Muscle layer of duodenum (tissue), 2 donors: ENCODE data around the gene SULT1E1.

Source experiments
- H3K27ac ChIP-seq: one replicate; pipeline ENCODE4 v1.7.0; 2013; ENCODE audit warnings: mild to moderate bottlenecking, low read length
- H3K27me3 ChIP-seq: one replicate; pipeline ENCODE4 v1.7.0; 2013; ENCODE audit warnings: low read depth, mild to moderate bottlenecking, control low read depth, low read length
- H3K36me3 ChIP-seq, 2 donors: one replicate each; pipeline ENCODE4 v1.7.0; 2013; ENCODE audit warnings: low read length in 2 of 2, control low read depth in 1 of 2, mild to moderate bottlenecking in 1 of 2; ENCODE audit not compliant: insufficient read depth in 2 of 2, control insufficient read depth in 1 of 2
- H3K4me1 ChIP-seq, 2 donors: one replicate each; pipeline ENCODE4 v1.7.0; 2013; ENCODE audit warnings: low read length in 2 of 2, mild to moderate bottlenecking in 2 of 2, control low read depth in 1 of 2, moderate library complexity in 1 of 2; ENCODE audit not compliant: insufficient read depth in 2 of 2, control insufficient read depth in 1 of 2
- H3K4me3 ChIP-seq, 2 donors: one replicate each; pipeline ENCODE4 v1.7.0; 2013; ENCODE audit warnings: low read length in 2 of 2, low read depth in 1 of 2, mild to moderate bottlenecking in 1 of 2
- H3K9me3 ChIP-seq, 2 donors: one replicate each; pipeline ENCODE4 v1.7.0; 2013; ENCODE audit warnings: low read length in 2 of 2, control low read depth in 1 of 2, mild to moderate bottlenecking in 1 of 2; ENCODE audit not compliant: control insufficient read depth in 1 of 2
- donor health status: healthy.

SULT1E1 gene

GRCh38 chr4:69860052-69860451 lies at the start of gene SULT1E1:
Gene SULT1E1 (minus strand): TSS chr4:69860145. CDS start chr4:69857644, 2,501 bp downstream.
- Histone ChIP-seq H3K27me3 (no peaks in the 10 kb centered on the region), H3K4me1 (no peaks in the 10 kb centered on the region), H3K27ac (no peak within 1 kb of the TSS), H3K9me3 (no peaks in the 10 kb centered on the region), H3K4me3 (peak within 1 kb of the TSS in 1 of 2 donors; percentile 47), H3K36me3 (no peaks in the 10 kb centered on the region)

- no peak overlapping the region for H3K4me3 ChIP-seq
- no peak overlapping the region for H3K27ac ChIP-seq
- H3K36me3 ChIP-seq, result no peaks in the 10 kb centered on the region
- H3K9me3 ChIP-seq, result no peaks in the 10 kb centered on the region
- H3K4me1 ChIP-seq, result no peaks in the 10 kb centered on the region
- H3K27me3 ChIP-seq, result no peaks in the 10 kb centered on the region
These were observed 49.2 kb upstream of the SULT1E1 start for GRCh38 chr4:69909195-69909594.

- Histone ChIP-seq H3K9me3 (no peaks in the 10 kb centered on the region), H3K36me3 (no peaks in the 10 kb centered on the region), H3K4me1 (no peaks in the 10 kb centered on the region), H3K4me3 (no peak overlapping the region), H3K27me3 (no peaks in the 10 kb centered on the region), H3K27ac (no peak overlapping the region)
These were observed 47.2 kb upstream of the SULT1E1 start for GRCh38 chr4:69907151-69907550.

GRCh38 chr4:69896530-69897116 lies 36.7 kb upstream of the SULT1E1 start:
- no peaks in the 10 kb centered on the region for H3K4me1 ChIP-seq
- no peaks in the 10 kb centered on the region for H3K9me3 ChIP-seq
- H3K36me3 ChIP-seq, result no peaks in the 10 kb centered on the region
- H3K27ac ChIP-seq, result no peak overlapping the region
- H3K27me3 ChIP-seq, result no peaks in the 10 kb centered on the region
- no peak overlapping the region for H3K4me3 ChIP-seq

- no peak overlapping the region for H3K27ac ChIP-seq
These were observed 34.8 kb upstream of the SULT1E1 start for GRCh38 chr4:69894721-69895120.

GRCh38 chr4:69894186-69894585 lies 34.2 kb upstream of the SULT1E1 start:
- H3K9me3 ChIP-seq, result no peaks in the 10 kb centered on the region
- H3K4me3 ChIP-seq, result no peak overlapping the region
- no peak overlapping the region for H3K27ac ChIP-seq
- H3K27me3 ChIP-seq, result no peaks in the 10 kb centered on the region
- no peaks in the 10 kb centered on the region for H3K4me1 ChIP-seq
- no peaks in the 10 kb centered on the region for H3K36me3 ChIP-seq

More at GRCh38 chr4:69894721-69895120, 34.8 kb upstream of the SULT1E1 start:
- no peaks in the 10 kb centered on the region for H3K36me3 ChIP-seq
- H3K9me3 ChIP-seq, result no peaks in the 10 kb centered on the region
- no peaks in the 10 kb centered on the region for H3K27me3 ChIP-seq
- no peak overlapping the region for H3K4me3 ChIP-seq
- H3K4me1 ChIP-seq, result no peaks in the 10 kb centered on the region

GRCh38 chr4:69888336-69888735 lies 28.4 kb upstream of the SULT1E1 start:
- Histone ChIP-seq H3K27me3 (no peaks in the 10 kb centered on the region), H3K36me3 (no peaks in the 10 kb centered on the region), H3K27ac (no peak overlapping the region), H3K4me1 (no peaks in the 10 kb centered on the region), H3K4me3 (no peak overlapping the region), H3K9me3 (no peaks in the 10 kb centered on the region)

GRCh38 chr4:69882150-69882549 lies 22.2 kb upstream of the SULT1E1 start:
- no peak overlapping the region for H3K27ac ChIP-seq
- no peaks in the 10 kb centered on the region for H3K9me3 ChIP-seq
- H3K36me3 ChIP-seq, result no peaks in the 10 kb centered on the region
- H3K27me3 ChIP-seq, result no peaks in the 10 kb centered on the region
- H3K4me3 ChIP-seq, result no peak overlapping the region
- no peaks in the 10 kb centered on the region for H3K4me1 ChIP-seq

- Histone ChIP-seq H3K27ac (no peak overlapping the region), H3K4me3 (no peak overlapping the region), H3K36me3 (no peaks in the 10 kb centered on the region)
These were observed 21.3 kb upstream of the SULT1E1 start for GRCh38 chr4:69881173-69881773.

GRCh38 chr4:69878250-69878649 lies 18.3 kb upstream of the SULT1E1 start:
- H3K9me3 ChIP-seq, result no peaks in the 10 kb centered on the region
- H3K4me3 ChIP-seq, result no peak overlapping the region
- no peaks in the 10 kb centered on the region for H3K27me3 ChIP-seq
- no peak overlapping the region for H3K27ac ChIP-seq
- no peaks in the 10 kb centered on the region for H3K36me3 ChIP-seq
- H3K4me1 ChIP-seq, result no peaks in the 10 kb centered on the region

More at GRCh38 chr4:69881173-69881773, 21.3 kb upstream of the SULT1E1 start:
- no peaks in the 10 kb centered on the region for H3K27me3 ChIP-seq
- H3K4me1 ChIP-seq, result no peaks in the 10 kb centered on the region
- no peaks in the 10 kb centered on the region for H3K9me3 ChIP-seq

- no peak overlapping the region for H3K27ac ChIP-seq
- H3K36me3 ChIP-seq, result no peaks in the 10 kb centered on the region
- H3K27me3 ChIP-seq, result no peaks in the 10 kb centered on the region
- H3K4me1 ChIP-seq, result no peaks in the 10 kb centered on the region
- H3K9me3 ChIP-seq, result no peaks in the 10 kb centered on the region
- no peak overlapping the region for H3K4me3 ChIP-seq
These were observed 17.5 kb upstream of the SULT1E1 start for GRCh38 chr4:69877453-69877852.

GRCh38 chr4:69876071-69876470 lies 16.1 kb upstream of the SULT1E1 start:
- H3K9me3 ChIP-seq, result no peaks in the 10 kb centered on the region
- H3K4me1 ChIP-seq, result no peaks in the 10 kb centered on the region
- H3K27me3 ChIP-seq, result no peaks in the 10 kb centered on the region
- H3K36me3 ChIP-seq, result no peaks in the 10 kb centered on the region
- H3K27ac ChIP-seq, result no peak overlapping the region
- no peak overlapping the region for H3K4me3 ChIP-seq
